Ecto neural progenitor cell (in vitro differentiated cells): ENCODE measurements around the gene ZNF189.
"Not testable (repeated sequence)": the region's sequence is repeated elsewhere in the genome, so short reads cannot be mapped to it uniquely, and the experiment has no call there.

ENCODE experiments used
- DNase-seq: peaks from one replicate; pipeline ENCODE4 v3.0.0-alpha.2; 2018; ENCODE audit warnings: low spot score

The ZNF189 gene

DNA sequence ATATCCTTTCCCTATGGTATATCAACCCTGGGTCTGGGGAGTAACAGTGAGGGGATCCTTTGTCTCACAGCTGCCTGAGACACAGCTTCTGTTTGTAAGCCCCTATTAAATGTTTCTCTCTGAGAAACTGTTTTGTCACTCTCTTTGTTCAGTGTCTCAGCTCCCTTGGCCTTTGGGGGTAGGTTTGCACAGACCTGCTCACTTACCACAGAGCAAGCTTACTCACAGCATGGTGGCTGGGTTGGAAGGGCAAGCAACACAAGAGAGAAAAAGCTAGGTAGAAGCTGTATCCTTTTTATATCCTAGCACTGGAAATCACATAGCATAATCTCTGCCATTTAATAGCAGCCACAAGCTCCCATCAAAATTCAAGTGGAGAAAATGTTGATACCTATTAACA is 18.4 kb upstream of the ZNF189 start:
- no peak for DNase-seq

- no peak for DNase-seq
Observed at GRCh38 chr9:101381118-101381517, 17.5 kb upstream of the ZNF189 start.

GRCh38 chr9:101381833-101382342 is 16.8 kb upstream of the ZNF189 start:
- DNase-seq = no peak

- no peak for DNase-seq
Observed at GRCh38 chr9:101383361-101383760, 15.3 kb upstream of the ZNF189 start.

DNA sequence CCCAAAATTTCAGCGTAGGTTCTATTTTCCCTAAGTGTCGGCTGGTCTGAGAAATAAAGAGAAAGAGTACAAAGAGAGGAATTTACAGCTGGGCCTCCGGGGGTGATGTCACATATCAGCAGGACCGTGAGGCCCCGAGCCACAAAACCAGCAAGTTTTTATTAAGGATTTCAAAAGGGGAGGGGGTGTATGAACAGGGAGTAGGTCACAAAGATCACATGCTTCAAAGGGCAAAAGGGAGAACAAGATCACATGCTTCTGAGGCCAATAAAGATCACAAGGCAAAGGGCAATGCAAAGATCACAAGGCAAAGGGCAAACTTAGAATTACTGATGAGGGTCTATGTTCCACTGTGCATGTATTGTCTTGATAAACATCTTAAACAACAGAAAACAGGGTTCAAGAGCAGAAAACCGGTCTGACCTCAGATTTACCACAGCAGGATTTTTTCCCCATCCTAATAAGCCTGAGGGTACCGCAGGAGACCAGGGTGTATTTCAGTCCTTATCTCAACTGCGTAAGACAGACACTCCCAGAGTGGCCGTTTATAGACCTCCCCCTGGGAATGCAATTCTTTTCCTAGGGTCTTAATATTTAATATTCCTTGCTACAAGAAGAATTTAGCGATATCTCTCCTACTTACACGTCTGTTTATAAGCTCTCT is 13.6 kb upstream of the ZNF189 start, which contains the start of gene BAAT:
BAAT (minus strand) TSS at position 134 of the 664 bp plus-strand sequence. CDS start 13,602 bp downstream, outside the sequence.
- DNase-seq = not testable (repeated sequence)

DNA sequence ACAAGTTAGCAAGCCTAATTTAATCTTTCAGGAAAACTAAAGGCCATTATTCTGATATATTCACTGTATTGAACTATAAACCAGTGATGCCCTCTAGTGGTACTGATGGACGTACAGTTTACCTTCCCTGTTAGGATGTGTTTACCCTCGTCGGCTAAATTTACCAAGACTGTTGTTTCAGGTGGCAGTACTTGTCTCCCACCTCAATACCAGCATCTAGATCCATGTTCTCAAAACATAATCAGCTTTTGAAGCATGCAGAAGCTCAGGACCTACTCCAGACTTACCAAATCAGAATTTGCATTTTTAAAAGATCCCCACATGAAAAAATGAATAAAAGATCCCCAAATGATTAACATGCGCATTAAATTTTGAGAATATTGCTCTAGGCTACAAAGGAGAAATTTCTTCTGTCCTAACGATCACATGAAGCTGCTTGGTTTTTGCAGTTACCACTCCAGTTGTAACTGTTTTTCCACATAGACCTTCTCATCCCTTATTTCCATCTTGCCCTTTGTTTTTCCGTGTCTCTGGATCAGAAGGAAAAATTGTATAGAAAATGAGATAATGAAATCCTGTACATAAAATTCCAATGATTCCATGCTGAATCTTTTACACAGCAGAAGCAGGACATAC is 10.7 kb upstream of the ZNF189 start:
- no peak for DNase-seq

GRCh38 chr9:101388507-101388993 is 10.1 kb upstream of the ZNF189 start:
- DNase-seq = no peak

DNA sequence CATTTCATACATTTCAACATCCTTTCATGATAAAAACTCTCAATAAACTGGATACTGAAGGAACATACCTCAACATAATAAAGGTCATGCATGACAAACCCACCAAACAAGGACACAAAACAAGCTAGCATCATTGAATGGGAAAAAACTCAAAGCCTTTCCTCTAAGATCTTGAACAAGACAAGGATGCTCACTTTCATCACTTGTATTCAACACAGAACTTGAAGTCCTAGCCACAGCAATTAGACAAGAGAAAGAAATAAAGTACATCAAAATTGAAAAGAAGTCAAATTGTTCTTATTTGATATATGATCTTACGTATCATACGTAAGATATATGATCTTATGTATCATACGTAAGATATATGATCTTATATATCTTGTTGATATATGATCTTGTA is 5.5 kb upstream of the ZNF189 start:
- DNase-seq = no peak

- no peak for DNase-seq
Observed at GRCh38 chr9:101394687-101395086, 4.0 kb upstream of the ZNF189 start.

- no peak for DNase-seq
Observed at GRCh38 chr9:101397746-101398067, 944 bp upstream of the ZNF189 start.

- DNase-seq = no peak
Observed at GRCh38 chr9:101398930-101399642, 435 bp downstream of the ZNF189 start.

DNA sequence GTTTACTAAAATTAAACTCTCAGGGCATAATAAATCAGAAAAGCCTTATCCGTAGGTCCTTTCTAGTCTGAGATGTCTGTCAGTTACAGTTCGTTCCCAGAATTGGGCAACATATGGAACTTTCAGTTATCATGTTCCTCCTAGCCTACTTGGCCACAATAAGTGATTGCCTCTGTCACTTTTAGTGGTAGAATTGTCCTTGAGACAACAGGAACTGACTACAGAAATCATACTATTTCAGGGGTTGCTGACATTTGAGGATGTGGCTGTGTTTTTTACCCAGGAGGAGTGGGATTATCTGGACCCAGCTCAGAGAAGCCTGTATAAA is 956 bp downstream of the ZNF189 start:
- DNase-seq = no peak

- no peak for DNase-seq
Observed at GRCh38 chr9:101400120-101400519, 1.5 kb downstream of the ZNF189 start.

DNA sequence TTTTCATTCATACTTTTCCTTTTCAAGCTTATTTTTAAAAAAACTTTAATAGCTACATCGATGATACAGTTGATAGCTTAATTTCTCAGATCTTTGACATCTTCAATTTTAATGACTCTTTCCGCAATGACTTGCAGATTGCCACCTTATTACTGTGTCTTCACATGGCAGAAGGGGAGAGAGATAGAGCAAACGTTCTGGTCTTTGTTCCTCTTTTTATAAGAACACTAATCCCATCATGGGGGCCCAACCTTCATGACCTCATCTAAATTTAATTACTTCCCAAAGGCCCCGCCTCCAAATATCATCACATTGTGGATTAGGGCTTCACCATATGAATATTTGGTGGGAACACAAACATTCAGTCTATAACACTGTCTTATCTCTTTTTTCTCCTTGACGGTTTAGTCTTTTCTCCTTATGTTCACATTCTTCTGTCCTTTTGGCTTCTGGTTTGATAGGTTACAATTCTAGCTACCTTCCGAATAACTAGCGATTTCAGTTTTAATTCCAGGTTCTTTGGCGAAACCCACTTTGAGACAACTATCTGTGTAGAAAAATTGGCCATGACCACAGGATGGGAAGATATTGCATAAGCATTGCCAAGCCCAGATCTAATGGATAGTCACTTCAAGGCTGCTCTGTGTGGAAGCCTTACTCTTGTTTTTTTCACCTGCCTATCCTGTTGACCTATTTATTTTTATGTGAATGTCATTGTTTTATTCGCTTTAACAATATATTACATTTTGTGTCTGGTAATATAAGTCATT is 5.0 kb downstream of the ZNF189 start:
- no peak for DNase-seq

DNA sequence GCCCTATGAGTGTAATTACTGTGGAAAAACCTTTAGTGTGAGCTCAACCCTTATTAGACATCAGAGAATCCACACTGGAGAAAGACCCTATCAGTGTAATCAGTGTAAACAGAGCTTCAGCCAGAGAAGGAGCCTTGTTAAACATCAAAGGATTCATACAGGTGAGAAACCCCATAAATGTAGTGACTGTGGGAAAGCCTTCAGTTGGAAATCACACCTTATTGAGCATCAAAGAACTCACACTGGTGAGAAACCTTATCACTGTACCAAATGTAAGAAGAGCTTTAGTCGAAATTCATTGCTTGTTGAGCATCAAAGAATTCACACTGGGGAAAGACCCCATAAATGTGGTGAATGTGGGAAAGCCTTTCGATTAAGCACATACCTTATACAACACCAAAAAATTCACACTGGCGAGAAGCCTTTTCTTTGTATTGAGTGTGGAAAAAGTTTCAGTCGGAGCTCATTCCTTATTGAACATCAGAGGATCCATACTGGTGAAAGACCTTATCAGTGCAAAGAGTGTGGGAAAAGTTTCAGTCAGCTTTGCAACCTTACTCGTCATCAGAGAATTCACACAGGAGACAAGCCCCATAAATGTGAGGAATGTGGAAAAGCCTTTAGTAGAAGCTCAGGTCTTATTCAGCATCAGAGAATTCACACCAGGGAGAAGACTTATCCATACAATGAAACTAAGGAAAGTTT is 9.9 kb downstream of the ZNF189 start:
- no peak for DNase-seq

DNA sequence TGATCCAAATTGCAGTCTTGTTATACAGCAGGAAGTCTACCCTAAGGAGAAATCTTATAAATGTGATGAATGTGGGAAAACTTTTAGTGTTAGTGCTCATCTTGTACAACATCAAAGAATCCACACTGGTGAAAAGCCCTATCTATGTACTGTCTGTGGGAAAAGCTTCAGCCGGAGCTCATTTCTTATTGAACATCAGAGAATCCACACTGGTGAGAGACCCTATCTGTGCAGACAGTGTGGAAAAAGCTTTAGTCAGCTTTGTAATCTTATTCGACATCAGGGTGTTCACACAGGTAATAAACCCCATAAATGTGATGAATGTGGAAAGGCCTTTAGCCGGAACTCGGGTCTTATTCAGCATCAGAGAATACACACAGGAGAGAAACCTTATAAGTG is 10.4 kb downstream of the ZNF189 start:
- no peak for DNase-seq

DNA sequence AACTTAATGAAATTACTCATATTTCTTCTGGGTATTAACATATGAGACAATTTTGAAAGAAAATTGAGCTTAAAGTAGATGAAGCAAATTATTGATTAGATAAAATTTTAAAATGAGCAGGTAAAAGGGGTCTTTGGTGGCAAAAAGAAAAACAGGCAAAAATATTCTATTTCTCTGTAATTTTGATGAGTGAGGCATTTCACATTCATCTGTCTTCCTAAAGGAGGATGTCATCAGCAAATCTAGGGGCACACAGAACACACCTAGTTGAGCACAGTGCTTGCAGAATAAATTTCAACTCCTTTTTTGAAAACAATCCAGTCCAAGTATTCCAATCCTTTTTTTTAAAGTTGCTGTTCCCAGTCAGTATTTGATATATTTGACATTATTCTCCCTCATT is 16.2 kb downstream of the ZNF189 start:
- DNase-seq = no peak

- no peak for DNase-seq
Observed at GRCh38 chr9:101415578-101415977, 16.9 kb downstream of the ZNF189 start.

DNA sequence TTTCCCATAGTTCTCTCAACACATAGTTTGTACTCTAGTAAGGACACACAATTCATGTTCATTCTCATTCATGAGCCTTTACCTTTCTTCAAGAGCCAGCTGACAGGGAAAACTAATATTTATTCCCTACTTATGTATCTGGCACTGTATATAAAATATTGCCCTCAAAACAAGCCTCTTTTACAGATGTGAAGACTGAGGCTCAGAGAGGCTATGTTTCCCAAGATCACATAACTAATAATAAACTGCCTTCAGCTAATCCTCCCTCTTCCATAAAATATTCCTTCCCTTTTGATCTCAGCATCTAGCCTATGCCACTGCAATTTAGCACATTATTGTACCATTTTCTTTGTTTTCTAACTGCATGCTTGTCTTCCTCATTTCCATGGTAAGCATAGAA is 18.7 kb downstream of the ZNF189 start:
- DNase-seq = no peak

DNA sequence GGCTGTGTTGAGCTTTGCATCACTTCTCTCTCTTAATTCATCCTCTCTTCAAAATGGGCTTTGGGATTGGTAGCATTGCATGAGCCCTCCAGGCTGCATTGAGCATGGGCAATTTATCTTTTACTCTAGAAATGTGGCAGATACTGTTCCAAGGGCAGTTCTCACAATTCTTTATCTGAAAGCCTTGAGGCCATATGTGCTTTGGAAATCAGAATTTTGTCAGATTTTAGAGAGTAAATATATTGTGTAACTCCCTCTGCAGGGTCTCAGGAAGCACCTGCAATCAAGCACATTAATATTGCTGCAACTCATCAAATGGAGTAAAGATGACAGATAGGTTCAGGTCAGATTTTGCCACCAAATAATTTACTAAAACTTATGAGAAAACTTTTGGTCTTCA is 19.3 kb downstream of the ZNF189 start:
- no peak for DNase-seq

GRCh38 chr9:101418518-101419430 is 20.1 kb downstream of the ZNF189 start:
- DNase-seq = no peak
